CD4-positive, alpha-beta T cell treated with Interleukin-2 at 100 ng/mL for 4 hours (primary cell): Measurements from ENCODE around the gene DPY19L2.

Experiments used
- DNase-seq: peaks from one replicate; pipeline ENCODE4 v3.0.0-alpha.2; 2020; ENCODE audit warnings: low spot score

The DPY19L2 gene

DNA sequence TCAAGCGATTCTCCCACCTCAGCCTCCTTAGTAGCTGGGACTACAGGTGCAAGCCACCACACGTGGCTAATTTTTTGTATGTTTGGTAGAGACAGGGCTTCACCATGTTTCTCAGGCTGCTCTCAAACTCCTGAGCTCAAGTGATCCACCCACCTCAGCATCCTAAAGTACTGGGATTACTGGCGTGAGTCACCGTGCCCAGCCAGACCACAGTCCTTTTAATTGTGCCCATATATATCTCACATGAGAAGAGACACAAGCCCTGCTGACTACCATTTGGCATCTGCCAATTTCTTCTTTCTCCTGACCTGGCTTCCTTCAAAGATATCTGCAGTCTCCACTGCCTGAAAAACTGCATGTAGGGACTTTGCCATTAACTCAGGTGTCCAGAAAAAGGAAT lies 142.5 kb downstream of the DPY19L2 start:
- no peak for DNase-seq

DNA sequence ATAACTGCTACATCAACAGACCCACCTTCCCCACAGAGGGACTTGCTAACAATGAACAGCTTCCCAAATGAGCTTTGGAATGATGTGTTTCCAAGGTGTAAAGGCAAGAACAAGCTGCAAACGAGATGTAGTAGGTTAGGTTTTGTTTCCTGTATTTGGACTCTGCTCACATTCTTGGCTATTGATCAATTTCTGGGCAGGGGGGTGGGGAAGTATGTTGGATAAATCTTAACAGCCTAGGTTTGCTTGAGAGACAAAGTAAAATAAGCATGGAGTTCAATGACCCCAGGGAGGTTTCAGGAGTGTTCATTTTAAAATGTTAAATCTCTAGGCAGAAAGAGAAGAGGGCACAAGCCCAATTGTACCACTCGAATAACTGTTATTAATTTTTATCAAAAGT lies 146.6 kb downstream of the DPY19L2 start:
- no peak for DNase-seq
